Right lobe of liver (tissue), 4 donors: ENCODE results near the gene TMEM8B.

Experiments
- CTCF ChIP-seq, 4 donors: fragments of 200-600 bp in 3 of 4; fragments of 450-650 bp in 1 of 4; IDR thresholded peaks; one replicate each; pipeline versions ENCODE4 v1.5.1 to v1.8.0; 2016 to 2022; ENCODE audit warnings: antibody characterized with exemption in 4 of 4, mild to moderate bottlenecking in 2 of 4
- POLR2A ChIP-seq: fragments of 450-650 bp; IDR thresholded peaks from one replicate; pipeline ENCODE4 v1.6.1; 2017; ENCODE audit warnings: antibody characterized with exemption, mild to moderate bottlenecking
- donor health status: DM: no; HTN: no; CAD: no.
- donor health status: DM: no; HTN: no; CAD: no.
- donor health status: DM: no; HTN: yes; CAD: no.

- no peak for TF ChIP-seq CTCF (IDR thresholded peaks at IDR 0.05)
- TF ChIP-seq POLR2A, result no peak
These were observed 29.4 kb downstream of the TMEM8B start for GRCh38 chr9:35858458-35858857.
